ENCODE results near the gene SORBS1.

The SORBS1 gene

GRCh38 chr10:95503001-95503400 lies 58.2 kb downstream of the SORBS1 start:
- H3K9me3 ChIP-seq (replicated peaks; ENCODE audit: insufficient read depth, low read length) = no peaks in the 10 kb centered on the region
- no peak overlapping the region for H3K4me2 ChIP-seq (ENCODE audit: low read depth, low read length)
- no peaks in the 10 kb centered on the region for H3F3A ChIP-seq (ENCODE audit: insufficient read depth, low read length)
- H3K36me3 ChIP-seq (replicated peaks; ENCODE audit: insufficient read depth, low read length) = no peaks in the 10 kb centered on the region
- H4K20me1 ChIP-seq (ENCODE audit: insufficient read depth, low read length) = no peaks in the 10 kb centered on the region
- H3K9ac ChIP-seq (ENCODE audit: low read length) = no peak overlapping the region
- H3K27me3 ChIP-seq (replicated peaks; ENCODE audit: insufficient read depth, low read length) = no peaks in the 10 kb centered on the region
- DNase-seq = no peak
- no peaks in the 10 kb centered on the region for H3K4me1 ChIP-seq (ENCODE audit: low read length)
- no peaks in the 10 kb centered on the region for H3K9me2 ChIP-seq (replicated peaks; ENCODE audit: insufficient read depth, low read length)
- TF ChIP-seq EZH2phosphoT487 (IDR thresholded peaks at IDR 0.05; ENCODE audit: low read length) (no peak), CTCF (IDR thresholded peaks at IDR 0.05; ENCODE audit: low read length) (no peak), EZH2 (optimal IDR thresholded peaks at IDR 0.05; ENCODE audit: low read depth, low read length) (no peak)
- H2AFZ ChIP-seq (ENCODE audit: low read length) = no peak overlapping the region
- H3K79me2 ChIP-seq (ENCODE audit: low read length) = no peaks in the 10 kb centered on the region
- no peak overlapping the region for H3K4me3 ChIP-seq (ENCODE audit: low read length)
- H3K27ac ChIP-seq (ENCODE audit: low read length) = no peak overlapping the region

- DNase-seq = no peak
- Histone ChIP-seq H3K9me3 (replicated peaks; ENCODE audit: insufficient read depth, low read length) (no peaks in the 10 kb centered on the region), H3K4me1 (ENCODE audit: low read length) (no peaks in the 10 kb centered on the region), H3K4me2 (ENCODE audit: low read depth, low read length) (no peak overlapping the region), H3K9me2 (replicated peaks; ENCODE audit: insufficient read depth, low read length) (no peaks in the 10 kb centered on the region), H3K27ac (ENCODE audit: low read length) (no peak overlapping the region), H3K9ac (ENCODE audit: low read length) (no peak overlapping the region), H3F3A (ENCODE audit: insufficient read depth, low read length) (no peaks in the 10 kb centered on the region), H4K20me1 (ENCODE audit: insufficient read depth, low read length) (no peaks in the 10 kb centered on the region), H2AFZ (ENCODE audit: low read length) (no peak overlapping the region), H3K27me3 (replicated peaks; ENCODE audit: insufficient read depth, low read length) (no peaks in the 10 kb centered on the region), H3K79me2 (ENCODE audit: low read length) (no peaks in the 10 kb centered on the region), H3K36me3 (replicated peaks; ENCODE audit: insufficient read depth, low read length) (no peaks in the 10 kb centered on the region), H3K4me3 (ENCODE audit: low read length) (no peak overlapping the region)
- no peak for TF ChIP-seq CTCF (IDR thresholded peaks at IDR 0.05; ENCODE audit: low read length)
- no peak for TF ChIP-seq EZH2 (optimal IDR thresholded peaks at IDR 0.05; ENCODE audit: low read depth, low read length)
- no peak for TF ChIP-seq EZH2phosphoT487 (IDR thresholded peaks at IDR 0.05; ENCODE audit: low read length)
These were observed 58.8 kb downstream of the SORBS1 start for GRCh38 chr10:95502377-95502776.

- no peak overlapping the region for H3K9ac ChIP-seq (ENCODE audit: low read length)
- H3K4me3 ChIP-seq (ENCODE audit: low read length) = no peak overlapping the region
- no peak for DNase-seq
- H3K9me3 ChIP-seq (replicated peaks; ENCODE audit: insufficient read depth, low read length) = no peaks in the 10 kb centered on the region
- H3K4me2 ChIP-seq (ENCODE audit: low read depth, low read length) = no peak overlapping the region
- no peaks in the 10 kb centered on the region for H3K79me2 ChIP-seq (ENCODE audit: low read length)
- H3K27me3 ChIP-seq (replicated peaks; ENCODE audit: insufficient read depth, low read length) = no peaks in the 10 kb centered on the region
- no peaks in the 10 kb centered on the region for H3K4me1 ChIP-seq (ENCODE audit: low read length)
- H3K36me3 ChIP-seq (replicated peaks; ENCODE audit: insufficient read depth, low read length) = no peaks in the 10 kb centered on the region
- no peaks in the 10 kb centered on the region for H3F3A ChIP-seq (ENCODE audit: insufficient read depth, low read length)
- H4K20me1 ChIP-seq (ENCODE audit: insufficient read depth, low read length) = no peaks in the 10 kb centered on the region
- H3K9me2 ChIP-seq (replicated peaks; ENCODE audit: insufficient read depth, low read length) = no peaks in the 10 kb centered on the region
- no peak for TF ChIP-seq EZH2phosphoT487 (IDR thresholded peaks at IDR 0.05; ENCODE audit: low read length)
- no peak for TF ChIP-seq EZH2 (optimal IDR thresholded peaks at IDR 0.05; ENCODE audit: low read depth, low read length)
- no peak for TF ChIP-seq CTCF (IDR thresholded peaks at IDR 0.05; ENCODE audit: low read length)
- no peak overlapping the region for H3K27ac ChIP-seq (ENCODE audit: low read length)
- no peak overlapping the region for H2AFZ ChIP-seq (ENCODE audit: low read length)
These were observed 59.7 kb downstream of the SORBS1 start for GRCh38 chr10:95501203-95502094.
